IMR-90 (cell line): ENCODE results near the gene SKAP1. TPM values are rescaled to one million over a fixed set of nuclear protein-coding genes. Genes with fewer than 3 reads are reported as not detected.

Source experiments
- ATAC-seq: fragments of 200-7000 bp; cut with Tn5 transposase; 2 replicates; pipeline ENCODE4 v1.9.1; 2020; ENCODE audit warnings: low read depth, mild to moderate bottlenecking, moderate library complexity
- BruUV-seq: library from RNA; stranded (reverse); fragments of 400-500 nt; replicated peaks from 2 replicates; lab custom pipeline; 2021; lab: Mats Ljungman, UMichigan
- CTCF ChIA-PET: fragments of 300-600 bp; formaldehyde crosslinking; extraction: SDS; loops from one replicate; lab custom pipeline; 2021; ENCODE audit warnings: antibody characterized with exemption; lab: Yijun Ruan, JAX
- POLR2A ChIA-PET: fragments of 300-600 bp; sonication (Branson Sonifier 250); formaldehyde crosslinking; loops from one replicate; lab custom pipeline; 2022; ENCODE audit warnings: antibody characterized with exemption; ENCODE audit not compliant: unreplicated experiment; lab: Charles Lee
- DNase-seq: peaks from one replicate; pipeline ENCODE4 v3.0.0; 2013
- H2AFZ ChIP-seq: replicated peaks from 2 replicates; pipeline ENCODE3; 2013; ENCODE audit warnings: low read length, mild to moderate bottlenecking; ENCODE audit not compliant: poor library complexity
- H2AK5ac ChIP-seq: 2 replicates; pipeline ENCODE4 v1.6.1; 2013; ENCODE audit warnings: low read depth, low read length, inconsistent platforms
- H2AK9ac ChIP-seq: replicated peaks from 2 replicates; pipeline ENCODE3; 2013; ENCODE audit warnings: mild to moderate bottlenecking, low read depth, low read length, moderate library complexity; ENCODE audit not compliant: poor library complexity
- H2BK120ac ChIP-seq: 2 replicates; pipeline ENCODE4 v1.6.1; 2013; ENCODE audit warnings: low read depth, low read length, inconsistent platforms
- H2BK15ac ChIP-seq: 3 replicates; pipeline ENCODE4 v1.6.1; 2013; ENCODE audit warnings: low read depth, low read length, inconsistent platforms
- H2BK20ac ChIP-seq: 2 replicates; pipeline ENCODE4 v1.6.1; 2013; ENCODE audit warnings: low read depth, mild to moderate bottlenecking, inconsistent platforms, low read length, moderate library complexity
- H2BK5ac ChIP-seq: 2 replicates; pipeline ENCODE4 v1.6.1; 2013; ENCODE audit warnings: mild to moderate bottlenecking, low read depth, low read length, inconsistent platforms; ENCODE audit not compliant: poor library complexity, severe bottlenecking
- H3K14ac ChIP-seq: replicated peaks from 2 replicates; pipeline ENCODE4 v1.6.1; 2013; ENCODE audit warnings: low read depth, low read length, inconsistent platforms
- H3K18ac ChIP-seq: 2 replicates; pipeline ENCODE4 v1.6.1; 2013; ENCODE audit warnings: low read depth, low read length, control low read depth
- H3K23ac ChIP-seq: 2 replicates; pipeline ENCODE4 v1.6.1; 2013; ENCODE audit warnings: low read depth, low read length, inconsistent platforms
- H3K27ac ChIP-seq: 2 replicates; pipeline ENCODE4 v1.5.1; 2013; ENCODE audit warnings: mild to moderate bottlenecking, control low read depth, low read length; ENCODE audit not compliant: insufficient read depth
- H3K27me3 ChIP-seq: 2 replicates; pipeline ENCODE4 v1.6.1; 2013; ENCODE audit warnings: low read length; ENCODE audit not compliant: control insufficient read depth, insufficient read depth
- H3K36me3 ChIP-seq: 2 replicates; pipeline ENCODE4 v1.6.1; 2013; ENCODE audit warnings: low read length, mixed read lengths; ENCODE audit not compliant: control insufficient read depth, insufficient read depth
- H3K4ac ChIP-seq: 2 replicates; pipeline ENCODE4 v1.6.1; 2013; ENCODE audit warnings: low read depth, low read length, inconsistent platforms
- H3K4me1 ChIP-seq: 2 replicates; pipeline ENCODE4 v1.6.1; 2013; ENCODE audit warnings: low read length, mixed read lengths; ENCODE audit not compliant: control insufficient read depth, insufficient read depth
- H3K4me2 ChIP-seq: 2 replicates; pipeline ENCODE4 v1.6.1; 2013; ENCODE audit warnings: low read depth, mild to moderate bottlenecking, control low read depth, low read length, moderate library complexity
- H3K4me3 ChIP-seq: 2 replicates; pipeline ENCODE4 v1.5.1; 2013; ENCODE audit warnings: low read depth, mild to moderate bottlenecking, control low read depth, low read length, moderate library complexity; ENCODE audit not compliant: insufficient read depth
- H3K56ac ChIP-seq: 2 replicates; pipeline ENCODE4 v1.6.1; 2013; ENCODE audit warnings: low read length, inconsistent platforms; ENCODE audit not compliant: insufficient read depth; ENCODE audit errors: extremely low read depth
- H3K79me1 ChIP-seq, 2 experiments: 2 replicates each; pipeline ENCODE4 v1.6.1; 2013; ENCODE audit warnings: low read length in 2 of 2, inconsistent platforms in 1 of 2, low read depth in 1 of 2
- H3K9ac ChIP-seq: 2 replicates; pipeline ENCODE4 v1.6.1; 2013; ENCODE audit warnings: low read depth, low read length, control low read depth
- H3K9me1 ChIP-seq: 2 replicates; pipeline ENCODE4 v1.6.1; 2013; ENCODE audit warnings: low read length, inconsistent platforms; ENCODE audit not compliant: insufficient read depth
- H3K9me3 ChIP-seq: 2 replicates; pipeline ENCODE4 v1.6.1; 2013; ENCODE audit warnings: low read length; ENCODE audit not compliant: control insufficient read depth, insufficient read depth
- H4K20me1 ChIP-seq: 2 replicates; pipeline ENCODE4 v1.6.1; 2013; ENCODE audit warnings: low read length, inconsistent platforms; ENCODE audit not compliant: insufficient read depth
- H4K5ac ChIP-seq: 2 replicates; pipeline ENCODE4 v1.6.1; 2013; ENCODE audit warnings: mild to moderate bottlenecking, low read depth, low read length, control low read depth
- H4K8ac ChIP-seq, 2 experiments: 2 replicates each; pipeline ENCODE4 v1.6.1; 2013; ENCODE audit warnings: low read depth in 2 of 2, low read length in 2 of 2, control low read depth in 1 of 2, inconsistent platforms in 1 of 2
- H4K91ac ChIP-seq: 2 replicates; pipeline ENCODE4 v1.6.1; 2013; ENCODE audit warnings: low read depth, low read length, inconsistent platforms; ENCODE audit not compliant: insufficient read depth
- BHLHE40 ChIP-seq: fragments of 150-350 bp; IDR thresholded peaks from 2 replicates; pipeline ENCODE4 v1.6.1; 2016; ENCODE audit warnings: mild to moderate bottlenecking, low read depth, low read length
- CHD1 ChIP-seq: IDR thresholded peaks from 2 replicates; pipeline ENCODE4 v1.6.1; 2012; ENCODE audit warnings: low read depth, low read length, improper control_type of control experiment
- FOS ChIP-seq: fragments of 150-350 bp; IDR thresholded peaks from 2 replicates; pipeline ENCODE4 v1.6.1; 2016; ENCODE audit warnings: low read depth, low read length
- MAFK ChIP-seq: IDR thresholded peaks from 2 replicates; pipeline ENCODE4 v1.6.1; 2012; ENCODE audit warnings: low read depth, low read length, improper control_type of control experiment
- MAZ ChIP-seq: IDR thresholded peaks from 2 replicates; pipeline ENCODE4 v1.6.1; 2012; ENCODE audit warnings: low read depth, mild to moderate bottlenecking, low read length, improper control_type of control experiment, moderate library complexity, borderline replicate concordance
- MXI1 ChIP-seq: IDR thresholded peaks from 2 replicates; pipeline ENCODE4 v1.6.1; 2012; ENCODE audit warnings: low read depth, mild to moderate bottlenecking, low read length, moderate library complexity, borderline replicate concordance
- NFE2L2 ChIP-seq: fragments of 150-350 bp; IDR thresholded peaks from 2 replicates; pipeline ENCODE4 v1.6.1; 2016; ENCODE audit warnings: low read depth, mild to moderate bottlenecking, low read length
- POLR2A ChIP-seq: IDR thresholded peaks from 2 replicates; pipeline ENCODE4 v1.6.1; 2012; ENCODE audit warnings: mild to moderate bottlenecking, low read depth, low read length
- RCOR1 ChIP-seq: IDR thresholded peaks from 2 replicates; pipeline ENCODE4 v1.6.1; 2012; ENCODE audit warnings: mild to moderate bottlenecking, low read length, improper control_type of control experiment; ENCODE audit not compliant: insufficient replicate concordance
- RFX5 ChIP-seq: IDR thresholded peaks from 2 replicates; pipeline ENCODE4 v1.8.0; 2012; ENCODE audit warnings: low read depth, mild to moderate bottlenecking, low read length, moderate library complexity
- SMC3 ChIP-seq: fragments of 150-350 bp; IDR thresholded peaks from 2 replicates; pipeline ENCODE4 v1.6.1; 2016; ENCODE audit warnings: low read depth, mild to moderate bottlenecking, antibody characterized with exemption, low read length, moderate library complexity
- dilution Hi-C: fragments of 300-500 bp; cut with HindIII; formaldehyde crosslinking; loops from one replicate; pipeline ENCODE4 v1.14.3; 2018; ENCODE audit warnings: low sequenced_read_pairs; ENCODE audit not compliant: unreplicated experiment
- in situ Hi-C: fragments of 300-500 bp; cut with MboI; formaldehyde crosslinking; loops from 3 replicates; pipeline ENCODE4 v1.14.3; 2019; ENCODE audit warnings: low sequenced_read_pairs, inconsistent platforms, mixed read lengths
- intact Hi-C: fragments of 100-400 bp; cut with micrococcal nuclease; formaldehyde crosslinking; loops from 2 replicates; pipeline ENCODE4 v1.10.0; 2022
- polyA plus RNA-seq, 3 experiments: library from polyadenylated mRNA; depleted of rRNA; stranded (reverse); fragments of >200 nt; gene quantifications; 2 replicates each; pipeline ENCODE4 v1.2.3, GENCODE V29; 2012; ENCODE audit warnings: low replicate concordance in 1 of 3
- total RNA-seq: library from RNA; depleted of rRNA; stranded (reverse); fragments of >200 nt; gene quantifications from 2 replicates; pipeline ENCODE4 v1.2.3, GENCODE V29; 2012
- TF ChIP-seq, protein P1 (sequence below): fragments of 150-350 bp; IDR thresholded peaks from 2 replicates; pipeline ENCODE4 v1.6.1; 2017; ENCODE audit warnings: mild to moderate bottlenecking, antibody characterized with exemption, low read length, low read depth
- TF ChIP-seq, protein P2 (sequence below): conservative IDR thresholded peaks from 2 replicates; pipeline ENCODE4 v1.5.1; 2012; ENCODE audit warnings: mild to moderate bottlenecking, low read depth, low read length, improper control_type of control experiment
- TF ChIP-seq, protein P3 (sequence below): fragments of 150-350 bp; IDR thresholded peaks from 2 replicates; pipeline ENCODE4 v1.6.1; 2016; ENCODE audit warnings: low read depth, mild to moderate bottlenecking, low read length, moderate library complexity, borderline replicate concordance

SKAP1 gene
- total and polyA plus RNA-seq, 2 of the 4 experiments (the other 2 are of a cell fraction) = not detected

DNA sequence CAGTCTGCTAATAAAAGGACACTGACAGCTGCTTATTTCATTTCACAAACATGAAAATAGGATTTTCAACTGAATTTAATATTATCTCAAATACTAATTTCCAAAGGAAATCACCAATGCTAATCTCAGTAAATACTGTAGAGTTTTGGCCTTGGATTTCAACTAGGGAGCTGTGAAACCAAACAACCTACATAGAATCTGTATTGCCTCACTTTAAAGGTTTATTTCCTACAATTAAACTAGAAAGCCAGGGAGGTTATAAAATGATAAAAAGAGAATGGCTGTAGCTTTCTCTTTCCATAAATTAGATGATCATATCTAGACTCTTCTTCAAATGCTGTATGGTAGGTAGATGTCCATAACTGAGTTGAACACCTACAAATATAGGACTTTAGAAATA lies 82.8 kb downstream of the SKAP1 start:
- peaks cover 6% of the 10 kb centered on the region; the same call in 1 of the 2 replicates for H3K9me3 ChIP-seq
- no peak overlapping the region for H3K14ac ChIP-seq
- H3K4me2 ChIP-seq = no peak overlapping the region
- POLR2A ChIA-PET = interaction anchor here (0.8 kb wide), 1 partner anchor 262 kb away, joined by 4 read pairs; no protein-coding TSS in a partner anchor
- CTCF ChIA-PET = interaction anchor here (1.1 to 1.2 kb wide), 2 partner anchors 12 to 20 kb away, joined by 3 read pairs; no protein-coding TSS in a partner anchor
- no peaks in the 10 kb centered on the region for H3K9me1 ChIP-seq
- TF ChIP-seq, protein P1, sequence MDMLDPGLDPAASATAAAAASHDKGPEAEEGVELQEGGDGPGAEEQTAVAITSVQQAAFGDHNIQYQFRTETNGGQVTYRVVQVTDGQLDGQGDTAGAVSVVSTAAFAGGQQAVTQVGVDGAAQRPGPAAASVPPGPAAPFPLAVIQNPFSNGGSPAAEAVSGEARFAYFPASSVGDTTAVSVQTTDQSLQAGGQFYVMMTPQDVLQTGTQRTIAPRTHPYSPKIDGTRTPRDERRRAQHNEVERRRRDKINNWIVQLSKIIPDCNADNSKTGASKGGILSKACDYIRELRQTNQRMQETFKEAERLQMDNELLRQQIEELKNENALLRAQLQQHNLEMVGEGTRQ = no peak
- TF ChIP-seq SMC3 = no peak
- TF ChIP-seq RFX5 = no peak
- no peak for TF ChIP-seq FOS
- no peak for TF ChIP-seq NFE2L2
- TF ChIP-seq, protein P2, sequence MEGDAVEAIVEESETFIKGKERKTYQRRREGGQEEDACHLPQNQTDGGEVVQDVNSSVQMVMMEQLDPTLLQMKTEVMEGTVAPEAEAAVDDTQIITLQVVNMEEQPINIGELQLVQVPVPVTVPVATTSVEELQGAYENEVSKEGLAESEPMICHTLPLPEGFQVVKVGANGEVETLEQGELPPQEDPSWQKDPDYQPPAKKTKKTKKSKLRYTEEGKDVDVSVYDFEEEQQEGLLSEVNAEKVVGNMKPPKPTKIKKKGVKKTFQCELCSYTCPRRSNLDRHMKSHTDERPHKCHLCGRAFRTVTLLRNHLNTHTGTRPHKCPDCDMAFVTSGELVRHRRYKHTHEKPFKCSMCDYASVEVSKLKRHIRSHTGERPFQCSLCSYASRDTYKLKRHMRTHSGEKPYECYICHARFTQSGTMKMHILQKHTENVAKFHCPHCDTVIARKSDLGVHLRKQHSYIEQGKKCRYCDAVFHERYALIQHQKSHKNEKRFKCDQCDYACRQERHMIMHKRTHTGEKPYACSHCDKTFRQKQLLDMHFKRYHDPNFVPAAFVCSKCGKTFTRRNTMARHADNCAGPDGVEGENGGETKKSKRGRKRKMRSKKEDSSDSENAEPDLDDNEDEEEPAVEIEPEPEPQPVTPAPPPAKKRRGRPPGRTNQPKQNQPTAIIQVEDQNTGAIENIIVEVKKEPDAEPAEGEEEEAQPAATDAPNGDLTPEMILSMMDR = no peak
- TF ChIP-seq BHLHE40 = no peak
- TF ChIP-seq MXI1 = no peak
- TF ChIP-seq CHD1 = no peak
- no peak for TF ChIP-seq MAZ
- no peak for TF ChIP-seq POLR2A
- TF ChIP-seq, protein P3, sequence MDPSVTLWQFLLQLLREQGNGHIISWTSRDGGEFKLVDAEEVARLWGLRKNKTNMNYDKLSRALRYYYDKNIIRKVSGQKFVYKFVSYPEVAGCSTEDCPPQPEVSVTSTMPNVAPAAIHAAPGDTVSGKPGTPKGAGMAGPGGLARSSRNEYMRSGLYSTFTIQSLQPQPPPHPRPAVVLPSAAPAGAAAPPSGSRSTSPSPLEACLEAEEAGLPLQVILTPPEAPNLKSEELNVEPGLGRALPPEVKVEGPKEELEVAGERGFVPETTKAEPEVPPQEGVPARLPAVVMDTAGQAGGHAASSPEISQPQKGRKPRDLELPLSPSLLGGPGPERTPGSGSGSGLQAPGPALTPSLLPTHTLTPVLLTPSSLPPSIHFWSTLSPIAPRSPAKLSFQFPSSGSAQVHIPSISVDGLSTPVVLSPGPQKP = no peak
- TF ChIP-seq RCOR1 = no peak
- TF ChIP-seq MAFK = no peak
- no peaks in the 10 kb centered on the region for H3K36me3 ChIP-seq
- no peak overlapping the region for H3K27ac ChIP-seq
- H3K27me3 ChIP-seq = peaks cover 39% of the 10 kb centered on the region
- no peak overlapping the region for H2BK5ac ChIP-seq
- H3K9ac ChIP-seq = no peak overlapping the region
- dilution Hi-C loops = no loop called here
- H3K4ac ChIP-seq = no peak overlapping the region
- no peak overlapping the region for H2AK5ac ChIP-seq
- H2BK15ac ChIP-seq = no peak overlapping the region
- no peak overlapping the region for H2AK9ac ChIP-seq
- H4K5ac ChIP-seq = no peak overlapping the region
- H2BK20ac ChIP-seq = no peak overlapping the region
- no peak overlapping the region for H3K56ac ChIP-seq
- H3K79me1 ChIP-seq = no peaks in the 10 kb centered on the region
- no peak overlapping the region for H2AFZ ChIP-seq
- H4K20me1 ChIP-seq = no peaks in the 10 kb centered on the region
- H3K23ac ChIP-seq = no peak overlapping the region
- no peak overlapping the region for H4K91ac ChIP-seq
- no peak overlapping the region for H4K8ac ChIP-seq
- ATAC-seq (no peak), DNase-seq (no peak)
- no peak overlapping the region for H2BK120ac ChIP-seq
- H3K4me1 ChIP-seq = 0 out of 2 replicates have a peak, but pooled peaks cover 1% of the 10 kb centered on the region
- in situ Hi-C loops = no loop called here
- no peak overlapping the region for H3K4me3 ChIP-seq
- intact Hi-C loops = no loop called here
- H3K18ac ChIP-seq = no peak overlapping the region
- no TSS peak for BruUV-seq
